HG02870 (cell line): ENCODE results near the gene LRRIQ3.
A peak's percentile ranks its signal among the peaks of the same experiment; 100 is the strongest.
"Not testable (repeated sequence)": the region's sequence is repeated elsewhere in the genome, so short reads cannot be mapped to it uniquely, and the experiment has no call there.

ENCODE experiments used
- ATAC-seq: cut with Tn5 transposase; IDR thresholded peaks from one replicate; pipeline ENCODE4 v1.9.1; 2021; ENCODE audit warnings: mild to moderate bottlenecking, moderate library complexity; ENCODE audit not compliant: unreplicated experiment

Gene LRRIQ3

DNA sequence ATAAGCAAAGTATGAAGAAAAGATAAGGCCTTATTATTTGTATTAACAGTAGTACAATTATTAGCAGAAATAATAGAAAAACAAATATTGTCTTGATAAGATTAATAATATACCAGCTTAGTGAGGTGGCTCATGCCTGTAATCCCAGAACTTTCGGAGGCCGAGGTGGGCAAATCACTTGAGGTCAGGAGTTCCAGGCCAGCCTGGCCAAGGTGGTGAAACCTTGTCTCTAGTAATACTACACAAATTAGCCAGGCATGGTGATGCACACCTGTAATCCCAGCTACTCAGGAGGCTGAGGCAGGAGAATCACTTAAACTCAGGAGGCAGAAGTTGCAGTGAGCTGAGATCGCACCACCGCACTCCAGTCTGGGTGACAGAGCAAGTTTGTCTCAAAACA, 80.6 kb downstream of the LRRIQ3 start:
- ATAC-seq = not testable (repeated sequence)

GRCh38 chr1:74113333-74113732, 84.6 kb downstream of the LRRIQ3 start:
- ATAC-seq = no peak

- no peak for ATAC-seq
These were observed 90.6 kb downstream of the LRRIQ3 start for GRCh38 chr1:74107394-74107793.

- no peak for ATAC-seq
These were observed 106.6 kb downstream of the LRRIQ3 start for GRCh38 chr1:74091371-74091770.

- no peak for ATAC-seq
These were observed 114.8 kb downstream of the LRRIQ3 start for GRCh38 chr1:74083128-74083527.

DNA sequence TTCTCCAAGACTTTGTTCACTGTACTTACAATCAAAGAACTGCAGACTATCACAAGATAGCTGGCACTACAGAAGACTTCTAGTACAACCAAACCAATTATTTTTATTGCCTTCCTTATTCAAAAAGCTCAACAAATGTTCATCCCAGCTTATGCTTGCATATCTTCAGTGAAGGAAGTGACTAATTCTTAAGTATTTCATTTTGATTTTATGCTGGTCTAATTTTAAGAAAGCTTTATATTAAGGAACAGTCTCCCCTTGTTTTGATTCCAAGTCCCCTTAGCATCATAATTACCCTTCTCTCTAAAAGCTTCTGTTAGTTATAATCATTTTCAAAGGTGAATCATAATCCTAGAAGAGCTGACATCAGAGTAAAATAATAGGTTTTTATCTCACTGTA, 132.9 kb downstream of the LRRIQ3 start:
- no peak for ATAC-seq

DNA sequence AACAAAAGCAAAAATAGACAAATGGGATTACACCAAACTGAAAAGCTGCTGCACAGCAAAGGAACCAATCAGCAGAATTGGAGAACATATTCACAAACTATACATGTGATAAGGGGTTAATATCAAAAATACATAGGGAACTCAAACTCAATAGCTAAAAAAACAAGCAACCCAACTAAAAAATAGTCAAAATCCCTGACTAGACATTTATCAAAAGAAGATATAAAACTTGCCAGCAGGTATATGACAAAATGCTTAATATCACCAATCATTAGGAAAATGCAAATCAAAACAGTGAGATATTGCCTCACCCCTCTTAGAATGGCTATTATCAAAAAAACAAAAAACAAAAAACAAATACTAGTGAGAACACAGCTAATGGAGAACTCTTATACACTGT, 140.3 kb downstream of the LRRIQ3 start:
- ATAC-seq = no peak

GRCh38 chr1:74053407-74053806, 144.6 kb downstream of the LRRIQ3 start:
- ATAC-seq = no peak

- ATAC-seq = no peak
These were observed 147.6 kb downstream of the LRRIQ3 start for GRCh38 chr1:74050386-74050785.

DNA sequence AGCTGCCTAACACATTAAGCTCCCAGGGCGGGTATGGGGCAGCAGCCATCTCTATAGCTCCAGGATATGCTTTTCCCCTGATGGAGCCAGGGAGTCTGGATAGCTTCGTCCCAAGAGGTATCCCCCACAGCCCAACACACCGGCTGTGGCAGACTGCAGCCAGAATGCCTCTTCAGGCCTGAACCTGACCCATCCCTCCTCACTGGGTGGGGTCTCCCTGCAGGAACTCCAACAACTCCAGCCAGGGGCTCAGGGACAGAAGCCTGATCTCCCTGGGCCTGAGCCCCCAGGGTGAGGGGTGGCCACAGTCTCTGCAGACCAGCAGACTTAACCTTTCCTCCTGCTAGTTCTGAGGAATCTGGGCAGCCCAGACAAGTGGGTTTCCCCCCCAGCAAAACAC, 159.9 kb downstream of the LRRIQ3 start:
- ATAC-seq = no peak

DNA sequence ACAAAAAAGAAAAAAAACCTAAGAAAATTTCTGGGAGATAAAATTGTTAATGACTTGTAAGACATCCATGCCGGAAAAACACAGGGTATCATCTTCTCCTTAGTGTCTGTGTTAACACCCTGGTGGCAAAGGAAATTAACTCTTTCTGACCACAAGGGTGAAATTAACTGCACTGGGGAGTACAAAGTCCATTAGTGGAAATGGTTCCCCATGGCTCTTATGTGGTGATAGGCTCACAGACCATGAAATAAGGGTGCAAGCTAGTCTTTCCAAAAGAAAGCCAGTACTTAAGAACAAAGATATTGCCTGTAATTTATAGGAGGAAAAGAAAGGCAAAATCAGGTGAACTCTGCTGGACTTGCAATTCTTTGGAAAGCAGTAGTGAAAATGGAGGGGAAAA, 185.4 kb downstream of the LRRIQ3 start:
- ATAC-seq = no peak

GRCh38 chr1:74011736-74012135, 186.2 kb downstream of the LRRIQ3 start:
- no peak for ATAC-seq

DNA sequence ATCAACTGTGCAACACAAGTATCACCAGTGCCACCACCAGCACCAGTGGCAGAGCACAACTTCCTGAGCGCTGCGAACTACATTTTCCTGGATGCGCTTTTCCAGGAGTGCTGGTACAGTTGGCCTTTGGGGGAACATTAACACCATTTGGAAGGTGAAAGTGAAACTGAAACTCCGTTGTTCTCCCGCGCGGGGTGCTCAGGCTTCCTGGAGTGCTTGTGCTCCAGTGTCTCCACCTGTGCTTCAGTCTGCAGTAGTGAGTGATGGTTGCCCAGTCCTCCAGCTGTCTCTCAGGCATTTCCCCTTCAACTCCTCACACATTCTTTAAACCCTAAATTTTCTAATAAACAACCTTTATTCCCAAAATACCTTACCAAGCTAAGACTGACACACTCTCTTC, 187.8 kb downstream of the LRRIQ3 start:
- ATAC-seq = no peak

DNA sequence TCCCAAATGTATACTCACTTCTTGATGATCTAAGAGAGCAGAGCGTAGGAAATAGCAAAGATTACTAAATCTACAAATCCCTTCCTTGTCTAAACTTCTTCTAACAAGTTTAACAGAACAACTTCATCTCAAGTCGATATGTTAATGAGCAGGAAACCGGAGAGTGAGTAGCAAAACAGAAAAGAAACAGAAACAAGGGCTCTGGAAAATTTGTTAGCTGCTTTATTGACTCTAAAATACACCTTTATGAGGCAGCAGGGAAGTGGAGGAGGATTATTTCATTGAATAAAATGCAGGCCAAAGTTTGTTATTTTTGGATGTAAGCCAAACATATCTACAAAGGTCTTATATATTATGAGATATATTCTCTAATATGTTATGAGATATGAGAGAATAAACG, 192.4 kb downstream of the LRRIQ3 start:
- ATAC-seq = no peak

GRCh38 chr1:74003806-74004205, 194.2 kb downstream of the LRRIQ3 start:
- no peak for ATAC-seq

- peak; percentile 61 for ATAC-seq
These were observed 199.5 kb downstream of the LRRIQ3 start for GRCh38 chr1:73998348-73998959.

GRCh38 chr1:73980324-73981040, 217.5 kb downstream of the LRRIQ3 start:
- no peak for ATAC-seq

GRCh38 chr1:73979684-73980083, 218.3 kb downstream of the LRRIQ3 start:
- ATAC-seq = no peak

GRCh38 chr1:73978964-73979363, 219.0 kb downstream of the LRRIQ3 start:
- no peak for ATAC-seq
